Central memory CD4-positive, alpha-beta T cell (primary cell): Measurements from ENCODE around the gene BCKDHA.
"Not testable (repeated sequence)": the region's sequence is repeated elsewhere in the genome, so short reads cannot be mapped to it uniquely, and the experiment has no call there.

ENCODE experiments used
- DNase-seq: peaks from one replicate; pipeline ENCODE4 v3.0.0; 2022

BCKDHA gene

DNA sequence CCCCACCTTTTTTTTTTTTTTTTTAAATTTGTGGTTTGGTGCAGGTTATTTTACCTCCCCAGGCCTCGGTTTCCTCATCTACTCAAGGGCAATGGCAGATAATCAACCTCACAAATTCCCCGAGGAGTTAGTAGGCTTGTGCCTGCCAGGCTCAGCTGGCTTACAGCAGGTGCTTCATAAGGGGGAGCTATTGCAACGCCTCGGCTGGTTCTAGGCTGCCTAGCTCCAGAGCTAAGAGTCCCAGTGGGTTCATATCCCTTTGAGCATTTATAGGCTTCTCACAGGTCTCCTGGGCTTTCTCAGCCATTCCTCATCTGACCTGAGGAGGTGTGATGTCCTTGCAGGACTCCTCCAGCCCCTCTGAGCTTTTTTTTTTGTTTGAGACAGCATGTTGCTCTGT is 10.6 kb downstream of the BCKDHA start:
- DNase-seq: no peak

DNA sequence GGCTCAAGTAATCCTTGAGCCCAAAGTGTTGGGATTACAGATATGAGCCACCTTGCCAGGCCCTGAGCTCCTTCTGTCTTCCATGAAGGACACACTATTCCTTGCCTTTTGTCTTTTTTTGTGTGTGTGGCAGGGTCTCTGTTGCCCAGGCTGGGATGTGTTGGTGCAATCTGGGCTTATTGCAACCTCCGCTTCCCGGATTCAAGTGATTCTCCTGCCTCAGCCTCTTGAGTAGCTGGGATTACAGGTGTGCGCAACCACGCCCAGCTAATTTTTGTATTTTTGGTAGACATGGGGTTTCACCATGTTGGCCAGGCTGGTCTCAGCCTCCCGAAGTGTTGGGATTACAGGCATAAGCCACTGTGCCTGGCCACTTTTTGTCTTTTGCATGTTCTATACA is 11.2 kb downstream of the BCKDHA start:
- not testable (repeated sequence) for DNase-seq

DNA sequence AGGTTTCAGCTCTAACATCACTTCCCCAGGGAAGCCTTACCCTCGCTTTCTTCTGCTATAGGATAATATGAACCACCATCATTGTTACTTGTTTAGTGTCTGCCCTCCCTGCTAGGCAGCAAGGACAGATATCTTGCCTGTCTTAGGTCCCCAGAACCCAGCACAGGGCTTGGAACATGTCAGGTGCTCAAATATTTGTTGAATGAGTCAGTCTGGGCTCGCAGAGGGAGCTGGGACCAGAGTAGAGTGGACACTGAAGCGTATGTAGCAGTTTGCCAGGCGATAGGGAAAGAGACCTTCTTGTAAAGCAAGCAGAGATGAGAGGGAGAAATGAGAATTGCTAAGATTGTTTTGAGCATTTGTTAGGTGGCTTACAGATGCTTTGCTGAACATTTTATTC is 11.7 kb downstream of the BCKDHA start:
- DNase-seq: no peak

DNA sequence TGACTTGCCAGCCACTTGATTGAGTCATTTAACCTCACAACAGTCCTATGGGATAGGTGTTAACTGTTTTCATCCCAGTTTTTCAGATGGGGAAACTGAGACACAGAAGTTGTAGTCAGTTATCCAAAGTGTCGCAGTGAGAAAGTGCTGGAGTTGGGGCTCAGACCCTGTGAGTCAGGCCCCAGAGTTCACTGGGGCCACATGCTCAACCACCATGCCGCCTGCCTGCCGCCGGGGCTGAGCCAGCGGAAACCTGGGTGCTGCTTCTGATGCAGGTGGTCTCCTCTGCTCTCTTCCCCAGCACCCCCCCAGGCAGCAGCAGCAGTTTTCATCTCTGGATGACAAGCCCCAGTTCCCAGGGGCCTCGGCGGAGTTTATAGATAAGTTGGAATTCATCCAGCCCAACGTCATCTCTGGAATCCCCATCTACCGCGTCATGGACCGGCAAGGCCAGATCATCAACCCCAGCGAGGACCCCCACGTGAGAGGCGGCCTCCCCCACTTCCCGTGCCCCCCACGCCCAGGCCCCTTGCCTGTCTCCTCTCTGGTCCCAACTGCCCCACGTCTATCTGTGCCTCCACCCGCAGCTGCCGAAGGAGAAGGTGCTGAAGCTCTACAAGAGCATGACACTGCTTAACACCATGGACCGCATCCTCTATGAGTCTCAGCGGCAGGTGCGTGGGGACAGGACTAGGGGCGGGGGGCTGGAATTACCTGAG is 12.9 kb downstream of the BCKDHA start:
- no peak for DNase-seq

DNA sequence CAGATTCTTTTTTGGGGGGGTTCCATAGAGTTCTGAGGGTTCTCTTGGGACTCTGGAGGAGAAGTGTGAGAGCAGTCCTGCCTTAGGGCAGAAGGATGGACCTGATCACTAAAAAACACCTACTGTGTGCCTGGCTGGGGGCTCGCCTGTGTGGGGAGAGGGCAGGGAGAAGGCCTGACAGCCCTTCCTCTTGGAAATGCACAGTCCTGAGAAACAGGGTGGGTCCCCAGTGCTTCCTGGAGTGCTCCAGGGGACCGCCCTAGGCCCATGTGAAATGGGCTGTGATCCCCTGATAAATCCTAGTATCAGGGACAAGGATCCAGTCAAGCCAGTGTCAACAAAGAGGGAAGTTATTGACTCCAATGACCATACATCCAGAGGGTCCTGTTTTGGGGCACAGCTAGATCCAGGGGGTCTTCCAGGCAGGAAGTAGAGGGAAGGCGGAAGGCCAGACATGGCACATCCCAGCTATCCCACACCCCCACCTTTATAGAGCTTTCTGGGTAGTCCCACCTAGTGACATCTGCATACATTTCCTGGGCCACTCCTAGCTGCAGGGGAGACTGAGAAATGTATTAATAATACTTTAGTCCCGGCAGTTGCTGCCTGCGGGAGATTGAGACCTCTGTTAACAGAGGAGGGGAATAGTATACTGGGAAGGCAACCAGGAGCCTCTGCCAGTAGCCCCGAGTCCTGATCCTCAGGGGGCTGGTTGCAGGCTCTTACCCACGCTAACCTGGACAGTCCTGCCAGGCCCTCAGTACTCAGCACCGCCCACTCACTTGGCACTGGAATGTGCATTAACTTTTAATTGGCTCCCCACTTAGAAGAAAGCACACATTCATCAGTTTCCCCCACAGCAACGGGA is 13.7 kb downstream of the BCKDHA start:
- no peak for DNase-seq

DNA sequence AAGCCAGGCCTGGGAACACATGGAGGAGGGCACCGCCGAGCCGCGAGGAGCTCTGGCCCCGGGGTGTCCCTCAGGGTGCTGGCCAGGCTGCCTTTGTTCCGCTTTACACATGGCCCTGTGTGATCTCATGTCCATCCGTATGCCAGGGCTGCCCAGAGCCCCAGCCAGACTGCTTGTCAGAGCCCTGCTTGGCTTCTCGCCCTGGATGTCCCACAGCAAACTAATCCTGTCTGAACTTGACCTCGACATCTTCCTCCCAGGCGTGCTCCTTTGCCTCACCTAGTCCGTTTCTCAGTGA is 14.3 kb downstream of the BCKDHA start:
- DNase-seq: no peak

DNA sequence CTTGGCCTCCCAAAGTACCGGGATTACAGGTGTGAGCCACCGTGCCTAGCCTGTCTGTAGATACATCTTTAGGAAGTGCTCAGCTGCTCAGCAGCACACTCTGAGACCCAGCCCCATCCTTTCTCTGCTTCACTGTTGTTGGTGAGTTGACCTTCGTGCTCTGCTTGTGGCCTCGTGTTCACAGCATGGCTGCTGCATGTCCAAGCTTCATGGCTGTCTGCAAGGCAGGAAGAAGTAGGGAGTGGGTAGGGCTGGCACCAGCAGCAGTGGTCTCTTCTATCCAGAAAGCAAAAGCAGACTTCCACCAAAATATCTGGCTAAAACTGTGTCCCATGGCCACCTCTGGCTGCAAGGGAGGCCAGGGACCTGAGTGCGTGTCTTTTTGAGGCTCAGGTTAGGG is 15.3 kb downstream of the BCKDHA start:
- DNase-seq: no peak

DNA sequence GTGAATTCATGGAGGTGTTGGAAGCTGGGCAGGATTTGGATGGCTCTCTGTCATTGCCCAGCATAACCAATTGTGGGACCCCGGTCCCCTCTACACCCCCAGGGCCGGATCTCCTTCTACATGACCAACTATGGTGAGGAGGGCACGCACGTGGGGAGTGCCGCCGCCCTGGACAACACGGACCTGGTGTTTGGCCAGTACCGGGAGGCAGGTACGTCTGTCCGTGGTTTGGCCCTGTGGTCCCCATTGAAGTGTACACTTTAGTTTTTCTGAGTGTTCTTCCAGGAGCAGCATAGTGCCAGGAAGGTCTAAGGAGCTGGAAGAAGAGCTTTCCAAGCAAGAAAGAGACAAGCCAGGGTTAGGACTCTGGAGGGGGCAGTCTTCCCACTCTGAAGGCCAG is 16.3 kb downstream of the BCKDHA start:
- DNase-seq: no peak

DNA sequence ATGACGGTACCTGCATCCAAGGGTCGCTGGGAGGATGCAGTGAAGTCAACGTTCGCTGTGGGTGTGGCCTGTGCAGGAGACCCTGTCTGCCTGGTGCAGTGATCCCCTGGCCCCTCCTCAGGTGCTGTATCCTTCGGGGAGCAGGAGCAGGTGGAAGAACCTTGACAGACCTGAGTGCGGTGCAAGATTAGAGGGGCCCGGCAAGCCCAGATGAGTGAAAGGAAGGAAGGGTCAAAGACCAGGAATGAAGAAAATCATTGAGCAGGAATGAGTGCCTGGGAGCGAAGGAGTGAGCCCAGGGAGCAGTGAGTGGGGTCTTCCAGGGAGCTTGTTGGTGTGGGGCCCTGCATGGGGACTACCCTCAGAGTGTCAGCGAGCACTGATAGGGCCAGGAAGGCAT is 16.8 kb downstream of the BCKDHA start:
- no peak for DNase-seq

DNA sequence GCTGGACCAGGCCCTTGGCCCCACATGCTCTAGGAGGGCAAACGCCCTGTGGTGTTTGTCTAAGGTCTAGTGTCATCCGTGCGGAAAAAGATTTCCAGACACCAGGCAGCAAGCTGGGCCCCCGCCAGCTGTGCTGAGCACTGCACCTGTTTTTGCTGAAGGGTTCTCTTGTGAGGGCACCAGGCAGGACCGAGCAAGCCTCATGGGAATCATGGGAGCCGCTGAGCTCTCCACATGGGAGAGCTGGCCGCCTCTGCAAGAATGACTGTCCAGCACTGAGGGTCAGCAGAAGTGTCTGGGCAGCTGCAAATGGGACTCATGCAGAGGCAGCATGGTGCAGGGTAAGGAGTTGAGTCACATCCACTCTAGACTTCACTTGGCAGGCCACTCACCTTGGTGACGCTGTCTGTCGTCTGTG is 17.5 kb downstream of the BCKDHA start:
- no peak for DNase-seq

DNA sequence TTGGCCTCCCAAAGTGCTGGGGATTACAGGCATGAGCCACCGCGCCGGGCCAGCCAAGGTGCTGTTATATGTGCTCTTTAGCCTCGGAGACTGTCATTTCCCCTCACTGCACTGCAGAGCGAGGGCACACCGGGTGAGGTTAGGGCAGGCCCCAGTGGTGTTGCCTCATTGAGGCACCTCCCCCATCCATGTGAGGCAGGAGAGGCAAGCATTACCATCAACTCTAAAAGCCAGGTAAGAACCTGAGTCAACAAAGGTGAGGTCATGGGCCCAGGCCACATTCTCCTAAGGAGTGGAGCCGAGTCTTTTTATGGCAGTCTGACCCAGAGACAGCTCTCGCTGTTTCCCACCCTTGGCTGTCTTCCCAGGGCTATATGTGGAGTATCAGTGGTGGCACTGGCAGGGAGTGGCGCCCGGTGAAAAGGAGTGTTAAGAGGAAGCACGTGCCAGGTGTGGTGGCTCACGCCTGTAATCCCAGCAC is 18.6 kb downstream of the BCKDHA start:
- DNase-seq: no peak

DNA sequence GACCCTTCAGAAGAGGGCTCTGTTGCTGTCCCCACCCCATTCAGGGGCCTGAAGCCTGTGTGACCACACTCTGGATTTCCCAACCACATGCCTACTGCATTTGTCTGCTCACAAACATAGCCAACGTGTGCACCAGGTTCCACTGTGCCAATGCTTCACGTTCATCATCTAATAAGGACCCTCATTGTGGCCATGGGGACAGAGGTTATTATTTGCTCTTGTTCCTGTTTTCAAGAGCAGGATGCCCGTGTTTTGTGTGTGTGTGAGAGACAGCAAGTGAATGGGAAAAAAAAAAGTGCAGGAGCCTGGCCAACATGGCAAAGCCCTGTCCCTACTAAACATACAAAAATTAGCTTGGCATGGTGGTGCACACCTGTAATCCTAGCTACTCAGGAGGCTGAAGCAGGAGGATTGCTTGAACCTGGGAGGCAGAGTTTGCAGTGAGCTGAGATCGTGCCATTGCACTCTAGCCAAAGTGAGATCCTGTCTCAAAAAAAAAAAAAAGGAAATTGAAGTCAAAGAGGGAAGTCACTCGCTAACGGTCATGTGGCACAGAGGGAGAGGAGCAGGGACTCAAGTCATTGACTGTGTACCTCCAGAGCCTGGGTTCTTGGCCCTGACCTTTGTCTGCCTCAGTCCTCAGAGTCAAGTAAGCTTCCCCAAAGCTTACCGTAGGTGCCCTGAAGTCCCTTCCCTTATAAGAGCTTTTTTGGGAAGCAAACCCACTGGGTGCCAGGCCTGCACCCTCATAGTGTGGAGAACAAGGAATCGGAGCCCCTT is 22.7 kb downstream of the BCKDHA start:
- no peak for DNase-seq

DNA sequence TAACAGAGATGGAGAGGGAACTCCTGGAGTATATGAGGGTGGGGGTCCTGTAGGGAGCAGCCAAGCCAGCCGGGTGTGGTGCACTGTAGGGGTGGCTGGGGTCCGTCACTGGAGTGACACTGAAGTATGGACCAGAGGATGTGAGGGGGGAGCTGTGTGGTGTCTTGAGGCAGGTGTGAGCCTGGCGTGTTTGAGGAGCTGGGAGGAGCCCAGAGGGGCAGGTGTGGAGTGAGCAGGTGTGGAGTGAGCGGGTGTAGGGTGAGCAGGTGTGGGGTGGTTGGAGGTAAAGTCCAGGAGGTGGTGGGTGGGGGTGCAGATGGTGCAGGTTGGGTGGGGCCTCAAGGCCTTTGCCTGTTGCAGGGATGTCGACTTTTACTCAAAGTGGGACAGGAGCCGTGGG is 23.7 kb downstream of the BCKDHA start:
- no peak for DNase-seq

DNA sequence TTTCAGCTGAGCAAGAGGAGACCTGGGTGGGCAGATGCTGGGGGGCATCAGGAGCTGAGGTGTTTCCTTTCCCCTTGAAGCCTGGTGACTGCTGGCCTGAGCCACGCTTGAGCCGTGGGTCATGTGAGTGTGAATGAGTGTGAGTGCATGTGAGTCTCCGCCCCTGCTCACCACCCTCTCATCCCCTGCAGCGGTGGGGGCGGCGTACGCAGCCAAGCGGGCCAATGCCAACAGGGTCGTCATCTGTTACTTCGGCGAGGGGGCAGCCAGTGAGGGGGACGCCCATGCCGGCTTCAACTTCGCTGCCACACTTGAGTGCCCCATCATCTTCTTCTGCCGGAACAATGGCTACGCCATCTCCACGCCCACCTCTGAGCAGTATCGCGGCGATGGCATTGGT is 24.4 kb downstream of the BCKDHA start:
- no peak for DNase-seq

DNA sequence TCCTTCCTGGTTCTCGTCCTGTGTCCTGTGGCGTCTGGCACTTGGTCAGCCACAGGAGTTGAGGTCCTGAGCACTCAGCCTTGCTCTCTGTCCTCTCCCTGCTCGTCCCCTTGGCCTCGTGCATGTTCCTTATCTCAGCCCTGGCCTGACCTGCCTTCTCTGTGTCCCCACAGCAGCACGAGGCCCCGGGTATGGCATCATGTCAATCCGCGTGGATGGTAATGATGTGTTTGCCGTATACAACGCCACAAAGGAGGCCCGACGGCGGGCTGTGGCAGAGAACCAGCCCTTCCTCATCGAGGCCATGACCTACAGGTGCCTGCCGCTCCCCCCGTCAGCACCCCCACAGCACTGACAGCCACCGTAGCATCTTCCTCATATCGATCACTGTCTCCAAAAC is 24.8 kb downstream of the BCKDHA start:
- DNase-seq: no peak

DNA sequence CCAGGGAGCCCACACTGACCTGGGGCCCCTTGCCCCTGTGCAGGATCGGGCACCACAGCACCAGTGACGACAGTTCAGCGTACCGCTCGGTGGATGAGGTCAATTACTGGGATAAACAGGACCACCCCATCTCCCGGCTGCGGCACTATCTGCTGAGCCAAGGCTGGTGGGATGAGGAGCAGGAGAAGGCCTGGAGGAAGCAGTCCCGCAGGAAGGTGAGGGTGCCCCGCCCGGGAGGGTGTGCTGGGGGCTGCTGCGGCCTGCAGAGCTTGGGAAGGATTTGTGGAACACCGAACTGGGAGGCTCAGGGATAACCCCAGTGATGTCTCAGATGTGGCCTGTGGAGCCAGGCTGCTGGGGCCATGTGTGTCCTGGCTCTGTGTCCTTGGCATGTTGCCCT is 25.3 kb downstream of the BCKDHA start:
- no peak for DNase-seq

DNA sequence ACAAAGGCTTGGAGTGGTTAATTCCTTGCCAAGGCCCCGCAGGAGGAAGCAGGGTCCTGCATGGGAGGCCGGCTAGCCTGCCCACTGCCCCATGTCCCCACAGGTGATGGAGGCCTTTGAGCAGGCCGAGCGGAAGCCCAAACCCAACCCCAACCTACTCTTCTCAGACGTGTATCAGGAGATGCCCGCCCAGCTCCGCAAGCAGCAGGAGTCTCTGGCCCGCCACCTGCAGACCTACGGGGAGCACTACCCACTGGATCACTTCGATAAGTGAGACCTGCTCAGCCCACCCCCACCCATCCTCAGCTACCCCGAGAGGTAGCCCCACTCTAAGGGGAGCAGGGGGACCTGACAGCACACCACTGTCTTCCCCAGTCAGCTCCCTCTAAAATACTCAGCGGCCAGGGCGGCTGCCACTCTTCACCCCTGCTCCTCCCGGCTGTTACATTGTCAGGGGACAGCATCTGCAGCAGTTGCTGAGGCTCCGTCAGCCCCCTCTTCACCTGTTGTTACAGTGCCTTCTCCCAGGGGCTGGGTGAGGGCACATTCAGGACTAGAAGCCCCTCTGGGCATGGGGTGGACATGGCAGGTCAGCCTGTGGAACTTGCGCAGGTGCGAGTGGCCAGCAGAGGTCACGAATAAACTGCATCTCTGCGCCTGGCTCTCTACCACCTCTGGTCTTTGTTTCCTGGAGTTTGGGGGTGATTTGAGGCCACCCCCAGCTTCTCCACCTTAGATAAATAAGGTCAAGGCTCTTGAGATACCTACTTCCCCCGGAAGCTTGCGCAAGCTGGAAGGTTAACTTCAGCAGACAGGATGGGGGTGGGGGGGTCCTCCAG is 26.9 kb downstream of the BCKDHA start:
- no peak for DNase-seq

DNA sequence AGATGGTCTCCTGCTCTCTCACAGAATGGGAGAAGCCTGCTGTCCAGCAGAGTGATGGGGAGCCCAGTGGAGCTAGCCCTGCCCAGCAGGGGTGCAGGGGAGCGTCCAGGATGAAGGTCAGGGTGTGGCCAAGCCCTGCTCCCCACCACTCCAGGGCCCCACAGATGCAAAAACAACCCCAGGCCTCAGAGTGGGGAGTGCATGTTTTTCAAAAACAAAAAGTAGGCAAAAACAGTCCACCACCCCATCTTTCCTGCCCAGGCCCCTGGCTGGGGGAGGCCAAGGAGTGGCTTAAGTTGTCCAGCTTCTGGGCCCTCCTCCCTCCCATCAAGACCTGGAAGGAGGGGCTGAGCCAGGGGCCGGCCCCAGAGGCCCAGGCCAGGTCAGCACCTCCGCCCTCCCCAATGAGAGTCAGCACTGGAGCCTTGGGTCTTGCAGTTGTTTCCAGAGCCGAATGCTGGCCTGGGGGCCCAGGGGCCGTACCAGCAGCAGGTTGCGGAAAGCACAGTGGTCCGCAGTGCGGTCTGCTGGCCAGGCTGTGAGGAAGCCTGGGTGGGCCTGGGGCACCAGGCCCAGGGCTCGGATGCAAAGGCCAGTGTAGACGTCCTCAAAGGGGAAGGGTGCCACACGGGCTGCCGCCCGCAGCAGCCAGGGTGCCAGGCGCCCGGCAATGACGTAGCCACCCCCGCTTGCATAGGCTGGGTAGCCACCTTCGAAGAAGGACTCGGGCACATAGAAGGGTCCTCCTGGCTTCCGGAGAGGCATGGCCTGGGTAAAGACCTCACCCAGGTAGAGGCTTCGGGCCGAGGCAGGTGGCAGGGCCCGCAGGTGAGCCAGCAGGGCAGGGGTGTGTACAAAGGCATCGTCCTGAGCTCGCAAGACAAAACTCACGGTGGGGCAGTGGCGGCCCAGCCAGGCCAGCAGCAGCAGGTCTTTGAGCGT is 27.8 kb downstream of the BCKDHA start:
- no peak for DNase-seq

DNA sequence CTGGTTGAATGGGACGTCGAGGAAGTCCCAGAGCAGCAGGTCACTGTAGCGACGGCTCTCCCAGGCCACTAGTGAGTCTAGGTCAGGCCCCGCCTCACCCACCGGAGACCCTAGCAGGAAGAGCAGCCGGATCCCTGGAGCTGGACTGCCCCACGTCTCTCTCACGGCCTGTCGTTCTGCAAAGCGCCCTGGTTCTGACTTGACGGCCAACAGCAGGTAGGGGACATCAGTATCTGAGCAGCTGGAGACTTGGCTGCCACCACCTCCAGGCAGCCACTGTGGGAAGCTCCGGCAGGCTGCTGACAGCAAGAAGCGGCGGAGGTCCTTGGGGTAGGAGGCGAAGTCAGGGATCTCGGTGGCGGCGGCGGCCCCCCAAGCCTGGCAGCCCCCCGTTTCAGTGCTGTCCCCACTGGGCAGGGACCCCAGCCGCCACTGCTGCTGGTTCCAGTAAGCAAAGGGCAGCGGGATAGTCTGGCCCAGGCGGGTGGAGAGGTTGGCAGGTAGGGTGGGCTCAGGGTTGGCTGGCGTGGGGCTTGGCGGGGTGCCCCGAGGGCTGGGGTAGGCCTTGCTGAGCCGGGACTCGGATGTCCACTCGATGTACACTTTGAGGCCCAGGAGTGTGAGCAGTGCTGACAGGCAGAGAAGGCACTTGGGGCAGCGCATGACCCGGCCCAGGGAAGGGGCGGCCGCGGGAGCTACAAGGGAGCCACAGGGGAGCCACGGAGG is 28.7 kb downstream of the BCKDHA start:
- no peak for DNase-seq

DNA sequence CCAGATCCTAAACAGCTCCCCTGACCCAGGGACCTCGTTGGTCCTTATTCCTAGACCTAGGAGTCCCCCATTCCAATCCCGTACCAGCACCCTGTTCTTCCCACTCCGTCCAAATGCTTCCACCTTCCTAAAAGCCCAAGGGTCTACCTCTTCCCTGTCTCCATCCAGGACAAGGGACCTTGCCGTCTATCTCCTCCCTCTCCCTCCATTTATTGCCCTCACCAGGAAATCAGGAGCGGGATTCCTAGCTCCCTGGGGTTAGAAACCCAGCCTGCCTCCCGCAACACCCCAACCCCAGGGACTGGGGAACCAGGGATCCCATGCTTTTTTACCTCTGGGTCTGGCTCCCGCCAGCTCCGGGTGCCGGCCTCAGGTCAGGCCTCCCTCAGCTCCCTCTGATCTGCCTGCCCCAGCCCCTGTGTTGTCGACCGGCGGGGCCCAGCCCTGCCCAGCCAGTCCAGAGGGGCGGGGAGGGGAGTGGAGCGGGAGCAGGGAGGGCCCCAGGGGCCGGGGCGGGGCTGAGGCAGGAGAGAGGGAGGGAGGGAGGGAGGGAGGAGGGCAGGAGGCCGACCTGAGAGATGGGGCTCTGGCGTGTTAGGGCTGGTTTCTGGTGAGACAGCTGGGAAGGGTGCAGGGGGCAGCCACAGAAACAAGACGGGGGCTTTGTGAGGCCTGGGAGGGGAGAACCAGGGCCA is 29.5 kb downstream of the BCKDHA start, which contains the start of gene B3GNT8:
B3GNT8 (minus strand) TSS at position 423 of the 695 bp plus-strand sequence. CDS start 596 bp downstream, outside the sequence.
- peak; percentile 16 for DNase-seq
